K562 (cell line): Measurements from ENCODE around the gene COPS6. TPM values are rescaled to one million over a fixed set of nuclear protein-coding genes. Genes with fewer than 3 reads are reported as not detected.

Source experiments
- ARID1B ChIP-seq: fragments of 450-650 bp; IDR thresholded peaks from 2 replicates; pipeline ENCODE4 v1.6.1; 2016; ENCODE audit warnings: antibody characterized with exemption, mild to moderate bottlenecking, inconsistent platforms
- CAMTA2 ChIP-seq: fragments of 250-450 bp; sonication (Bioruptor Pico); conservative IDR thresholded peaks from 2 replicates; pipeline ENCODE4 v1.5.1; 2022
- CBX5 ChIP-seq: IDR thresholded peaks from 2 replicates; pipeline ENCODE4 v1.6.1; 2014; ENCODE audit warnings: low read depth, borderline replicate concordance
- CHCHD3 ChIP-seq: fragments of 250-450 bp; sonication (Bioruptor Pico); IDR thresholded peaks from 2 replicates; pipeline ENCODE4 v2.1.2; 2022; ENCODE audit warnings: mild to moderate bottlenecking
- CHD1 ChIP-seq: fragments of 200-600 bp; sonication (generic); IDR thresholded peaks from one replicate; pipeline ENCODE4 v1.6.1; 2012; ENCODE audit warnings: mild to moderate bottlenecking, moderate library complexity, low read length, inconsistent platforms
- GATAD2A ChIP-seq: fragments of 450-650 bp; IDR thresholded peaks from 2 replicates; pipeline ENCODE4 v1.6.1; 2017
- HMG20A ChIP-seq: fragments of 450-650 bp; formaldehyde crosslinking; conservative IDR thresholded peaks from 2 replicates; pipeline ENCODE4 v1.4.0; 2020; ENCODE audit warnings: mild to moderate bottlenecking, mixed read lengths
- KDM2B ChIP-seq: fragments of 250-450 bp; sonication (Bioruptor Pico); IDR thresholded peaks from 2 replicates; pipeline ENCODE4 v1.8.0; 2021; ENCODE audit warnings: mild to moderate bottlenecking, moderate library complexity
- MEF2A ChIP-seq: IDR thresholded peaks from 2 replicates; pipeline ENCODE4 v1.6.1; 2011; ENCODE audit warnings: low read depth, mild to moderate bottlenecking, low read length, moderate library complexity; ENCODE audit not compliant: control insufficient read depth
- NCOA2 ChIP-seq, 2 experiments: fragments of 450-650 bp; IDR thresholded peaks; 2 replicates each; pipeline ENCODE4 v1.6.1; 2018; ENCODE audit warnings: mild to moderate bottlenecking in 2 of 2, moderate library complexity in 1 of 2; ENCODE audit not compliant: partially characterized antibody in 2 of 2
- NCOR1 ChIP-seq: fragments of 450-650 bp; IDR thresholded peaks from 2 replicates; pipeline ENCODE4 v1.6.1; 2016; ENCODE audit warnings: mild to moderate bottlenecking, moderate library complexity
- NFIC ChIP-seq: fragments of 450-650 bp; IDR thresholded peaks from 2 replicates; pipeline ENCODE4 v1.6.1; 2017; ENCODE audit warnings: mild to moderate bottlenecking, inconsistent platforms
- PTTG1 ChIP-seq: fragments of 450-650 bp; IDR thresholded peaks from 2 replicates; pipeline ENCODE4 v1.6.1; 2016; ENCODE audit warnings: low read depth, mild to moderate bottlenecking, missing genetic modification characterization, missing compliant biosample characterization
- RBM39 ChIP-seq: fragments of 200-400 bp; formaldehyde crosslinking; optimal IDR thresholded peaks from 2 replicates; pipeline ENCODE3; 2018; ENCODE audit warnings: low read depth, low read length
- SMAD1 ChIP-seq: fragments of 150-350 bp; IDR thresholded peaks from 2 replicates; pipeline ENCODE4 v1.6.1; 2014; ENCODE audit warnings: low read length, low read depth; ENCODE audit not compliant: partially characterized antibody
- TSC22D4 ChIP-seq: fragments of 450-650 bp; IDR thresholded peaks from 2 replicates; pipeline ENCODE4 v1.6.1; 2016; ENCODE audit warnings: missing genetic modification characterization, missing biosample characterization, control low read depth
- ZFP36 ChIP-seq: fragments of 150-350 bp; IDR thresholded peaks from 2 replicates; pipeline ENCODE4 v1.6.1; 2018; ENCODE audit warnings: low read length, low read depth; ENCODE audit not compliant: partially characterized antibody
- ZNF146 ChIP-seq: IDR thresholded peaks from one replicate; pipeline ENCODE4 v1.6.1; 2018; ENCODE audit warnings: missing compliant biosample characterization; ENCODE audit not compliant: unreplicated experiment
- ZNF561 ChIP-seq: fragments of 450-650 bp; formaldehyde crosslinking; conservative IDR thresholded peaks from 2 replicates; pipeline ENCODE4 v1.4.0; 2020; ENCODE audit warnings: mild to moderate bottlenecking, moderate library complexity
- ZNF699 ChIP-seq: fragments of 250-450 bp; sonication (Bioruptor Pico); IDR thresholded peaks from 2 replicates; pipeline ENCODE4 v1.8.0; 2021; ENCODE audit warnings: mild to moderate bottlenecking, moderate library complexity; ENCODE audit not compliant: insufficient replicate concordance
- ZNF766 ChIP-seq: fragments of 200-800 bp; sonication (Bioruptor generic); conservative IDR thresholded peaks from 2 replicates; pipeline ENCODE4 v1.6.1; 2016; ENCODE audit warnings: missing genetic modification characterization, missing compliant biosample characterization
- ZNF785 ChIP-seq: fragments of 250-450 bp; sonication (Bioruptor Pico); IDR thresholded peaks from 2 replicates; pipeline ENCODE4 v1.4.0; 2020; ENCODE audit warnings: mild to moderate bottlenecking
- polyA plus RNA-seq, 8 experiments: library from polyadenylated mRNA; depleted of rRNA in 4 of 8; stranded (reverse) in 5 of 8; unstranded in 3 of 8; fragments of >200 nt; fragmentation: Nextera tagmentation in 2 of 8; fragmentation: Illumina TruSeq in 1 of 8; extraction: Ambion mirVana in 2 of 8; extraction: Trizol in 1 of 8; gene quantifications; 2 replicates each; pipeline versions ENCODE4 v1.2.1 to v1.2.3, GENCODE V29; 2011 to 2014; ENCODE audit warnings: inconsistent platforms in 1 of 8, missing spikeins in 1 of 8
- total RNA-seq, 7 experiments: library from RNA; depleted of rRNA in 6 of 7; stranded (reverse); fragments of >200 nt in 6 of 7; fragmentation: Illumina TruSeq in 2 of 7; extraction: Trizol in 2 of 7; gene quantifications; 2 replicates each; pipeline versions ENCODE4 v1.2.1 to v1.2.3, GENCODE V29; 2011 to 2021; ENCODE audit warnings: low replicate concordance in 1 of 7
- TF ChIP-seq, protein P1 (sequence below): sonication (generic); formaldehyde crosslinking; IDR thresholded peaks from 2 replicates; pipeline ENCODE4 v1.8.1; 2023; ENCODE audit warnings: mild to moderate bottlenecking, missing genetic modification reagents
- TF ChIP-seq, protein P2 (sequence below): fragments of 450-650 bp; IDR thresholded peaks from 2 replicates; pipeline ENCODE4 v1.6.1; 2016; ENCODE audit warnings: low read depth, mild to moderate bottlenecking, moderate library complexity
- TF ChIP-seq, protein P3 (sequence below): fragments of 250-450 bp; sonication (Bioruptor Pico); IDR thresholded peaks from 2 replicates; pipeline ENCODE4 v1.4.0; 2020; ENCODE audit warnings: mild to moderate bottlenecking, moderate library complexity

Gene COPS6
- total and polyA plus RNA-seq, 9 of the 15 experiments (the other 6 are each of a cell fraction or from before 2014, with no cell fraction given): 63.0 to 331 (median 168) TPM

DNA sequence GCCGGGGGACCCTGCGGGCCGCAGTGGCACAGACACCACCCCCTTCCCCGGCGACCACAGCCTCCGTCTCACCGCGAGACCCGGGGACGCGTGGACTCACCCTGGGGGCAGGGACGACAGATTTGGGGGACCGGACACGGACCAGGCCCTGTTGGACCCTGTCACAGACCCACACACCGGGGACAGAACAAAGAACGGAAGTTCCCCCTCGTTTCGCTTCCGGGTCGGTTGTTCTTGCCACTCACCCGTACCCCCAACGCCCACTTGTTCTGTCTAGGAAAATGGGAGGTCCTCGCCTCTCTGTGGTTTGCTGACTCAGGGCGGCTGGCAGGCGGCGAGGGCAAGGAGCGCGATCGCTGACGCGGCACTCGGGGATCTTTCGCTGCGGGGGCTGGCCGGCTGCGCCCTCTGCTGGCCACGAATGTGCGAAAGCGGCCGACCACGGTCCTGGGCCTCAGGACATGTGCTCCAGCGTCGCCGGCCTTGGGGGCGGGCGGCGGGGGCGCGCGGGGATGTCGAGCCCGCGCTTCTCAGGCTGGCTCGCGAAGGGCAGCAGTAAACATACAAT is 7.2 kb upstream of the COPS6 start, which contains the start of gene ZNF3 (continued):
- TF ChIP-seq MEF2A: 0 out of 2 replicates have a peak, but pooled peaks have one; percentile 58
- no peak for TF ChIP-seq ZNF785 (CRISPR knock-in tag)
- no peak for TF ChIP-seq ZNF146 (CRISPR knock-in tag)
- TF ChIP-seq, protein P1, sequence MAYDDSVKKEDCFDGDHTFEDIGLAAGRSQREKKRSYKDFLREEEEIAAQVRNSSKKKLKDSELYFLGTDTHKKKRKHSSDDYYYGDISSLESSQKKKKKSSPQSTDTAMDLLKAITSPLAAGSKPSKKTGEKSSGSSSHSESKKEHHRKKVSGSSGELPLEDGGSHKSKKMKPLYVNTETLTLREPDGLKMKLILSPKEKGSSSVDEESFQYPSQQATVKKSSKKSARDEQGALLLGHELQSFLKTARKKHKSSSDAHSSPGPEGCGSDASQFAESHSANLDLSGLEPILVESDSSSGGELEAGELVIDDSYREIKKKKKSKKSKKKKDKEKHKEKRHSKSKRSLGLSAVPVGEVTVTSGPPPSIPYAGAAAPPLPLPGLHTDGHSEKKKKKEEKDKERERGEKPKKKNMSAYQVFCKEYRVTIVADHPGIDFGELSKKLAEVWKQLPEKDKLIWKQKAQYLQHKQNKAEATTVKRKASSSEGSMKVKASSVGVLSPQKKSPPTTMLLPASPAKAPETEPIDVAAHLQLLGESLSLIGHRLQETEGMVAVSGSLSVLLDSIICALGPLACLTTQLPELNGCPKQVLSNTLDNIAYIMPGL (CRISPR knock-in tag): peak; percentile 94; the same call in 1 of the 2 replicates
- no peak for TF ChIP-seq KDM2B (CRISPR knock-in tag)
- no peak for TF ChIP-seq ZNF561 (CRISPR knock-in tag)
- no peak for TF ChIP-seq PTTG1 (tag)
- TF ChIP-seq, protein P2, sequence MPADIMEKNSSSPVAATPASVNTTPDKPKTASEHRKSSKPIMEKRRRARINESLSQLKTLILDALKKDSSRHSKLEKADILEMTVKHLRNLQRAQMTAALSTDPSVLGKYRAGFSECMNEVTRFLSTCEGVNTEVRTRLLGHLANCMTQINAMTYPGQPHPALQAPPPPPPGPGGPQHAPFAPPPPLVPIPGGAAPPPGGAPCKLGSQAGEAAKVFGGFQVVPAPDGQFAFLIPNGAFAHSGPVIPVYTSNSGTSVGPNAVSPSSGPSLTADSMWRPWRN: no peak
- peak; percentile 46 for TF ChIP-seq ZFP36
- peak; percentile 91 for TF ChIP-seq NFIC
- TF ChIP-seq, protein P3, sequence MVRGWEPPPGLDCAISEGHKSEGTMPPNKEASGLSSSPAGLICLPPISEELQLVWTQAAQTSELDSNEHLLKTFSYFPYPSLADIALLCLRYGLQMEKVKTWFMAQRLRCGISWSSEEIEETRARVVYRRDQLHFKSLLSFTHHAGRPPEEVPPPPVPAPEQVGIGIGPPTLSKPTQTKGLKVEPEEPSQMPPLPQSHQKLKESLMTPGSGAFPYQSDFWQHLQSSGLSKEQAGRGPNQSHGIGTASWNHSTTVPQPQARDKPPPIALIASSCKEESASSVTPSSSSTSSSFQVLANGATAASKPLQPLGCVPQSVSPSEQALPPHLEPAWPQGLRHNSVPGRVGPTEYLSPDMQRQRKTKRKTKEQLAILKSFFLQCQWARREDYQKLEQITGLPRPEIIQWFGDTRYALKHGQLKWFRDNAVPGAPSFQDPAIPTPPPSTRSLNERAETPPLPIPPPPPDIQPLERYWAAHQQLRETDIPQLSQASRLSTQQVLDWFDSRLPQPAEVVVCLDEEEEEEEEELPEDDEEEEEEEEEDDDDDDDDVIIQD: no peak
- peak; percentile 54; the same call in 1 of the 2 replicates for TF ChIP-seq ARID1B
- TF ChIP-seq NCOR1: peak; percentile 74
- TF ChIP-seq HMG20A: no peak
- TF ChIP-seq RBM39: no peak
- no peak for TF ChIP-seq CAMTA2
- no peak for TF ChIP-seq ZNF699 (CRISPR knock-in tag)
- 0 out of 2 replicates have a peak, but pooled peaks have one; percentile 75 for TF ChIP-seq CBX5
- TF ChIP-seq ZNF766 (CRISPR knock-in tag): no peak
- no peak; the same call in 1 of the 2 replicates for TF ChIP-seq GATAD2A
- TF ChIP-seq CHD1: no peak
- no peak for TF ChIP-seq SMAD1
- no peak for TF ChIP-seq CHCHD3 (CRISPR knock-in tag)
- TF ChIP-seq TSC22D4: no peak
- no peak for TF ChIP-seq NCOA2 (IDR thresholded peaks at IDR 0.05; ENCODE audit: partially characterized antibody in 2 of 2)
